HTERT RPE-1 (cell line): ENCODE results near the gene JAKMIP1.

Experiments used
- in situ Hi-C: fragments of 300-500 bp; cut with MboI; formaldehyde crosslinking; loops from 4 replicates; pipeline ENCODE4 v1.14.3; 2020; ENCODE audit warnings: low sequenced_read_pairs

JAKMIP1 gene

DNA sequence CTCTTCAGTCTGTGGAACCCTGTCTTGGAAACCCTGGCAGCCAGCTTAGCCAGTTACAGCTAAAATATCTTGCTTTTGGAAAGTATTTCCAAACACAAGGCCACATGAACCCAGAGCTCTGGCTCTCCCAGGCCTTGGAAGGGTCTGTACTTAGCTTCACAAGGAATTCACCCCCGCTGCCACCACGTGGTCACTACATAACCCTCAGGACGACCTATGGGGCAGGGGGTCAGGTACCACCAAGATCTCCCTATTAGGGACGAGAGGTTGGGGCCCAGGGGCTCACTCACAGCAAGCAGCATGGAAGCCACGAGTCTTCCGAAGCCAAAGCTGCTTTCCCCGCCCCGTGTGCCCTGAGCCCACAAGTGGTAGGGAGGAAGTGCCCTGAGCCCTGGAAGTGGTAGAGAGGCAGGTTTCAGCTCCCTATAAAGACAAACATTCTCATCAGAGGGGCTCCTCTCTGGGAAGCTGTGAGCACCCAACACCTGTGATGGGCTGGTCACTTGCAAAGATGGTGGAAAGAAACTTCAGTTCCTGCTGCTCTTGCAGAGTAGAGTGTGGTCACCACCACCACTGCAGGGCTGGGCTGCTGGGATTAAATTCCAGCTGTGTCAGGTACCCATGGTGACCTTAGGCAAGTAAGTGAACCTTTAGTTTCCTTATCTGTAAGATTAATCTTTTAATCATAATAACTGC, 4.7 kb upstream of the JAKMIP1 start:
- in situ Hi-C loops, result no loop called here

DNA sequence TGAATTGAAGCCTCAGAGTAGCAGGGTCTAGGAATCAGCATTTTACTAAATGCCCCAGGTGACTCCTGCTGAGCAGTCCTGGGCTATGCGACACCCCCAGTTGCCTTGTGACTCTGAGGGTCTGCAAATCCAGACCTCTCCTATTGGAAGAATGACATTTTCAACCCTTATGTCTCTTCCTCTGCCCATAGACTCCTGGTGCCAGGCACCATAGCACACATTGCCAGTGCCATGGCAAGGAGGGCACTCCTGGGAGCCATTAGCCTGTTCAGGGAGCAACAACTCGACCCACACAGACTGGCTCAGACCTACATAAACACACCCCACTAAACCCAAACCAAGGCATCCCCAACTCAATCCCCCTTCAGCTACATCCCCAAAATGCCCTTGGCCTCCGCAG, 3.7 kb upstream of the JAKMIP1 start:
- in situ Hi-C loops, result no loop called here

DNA sequence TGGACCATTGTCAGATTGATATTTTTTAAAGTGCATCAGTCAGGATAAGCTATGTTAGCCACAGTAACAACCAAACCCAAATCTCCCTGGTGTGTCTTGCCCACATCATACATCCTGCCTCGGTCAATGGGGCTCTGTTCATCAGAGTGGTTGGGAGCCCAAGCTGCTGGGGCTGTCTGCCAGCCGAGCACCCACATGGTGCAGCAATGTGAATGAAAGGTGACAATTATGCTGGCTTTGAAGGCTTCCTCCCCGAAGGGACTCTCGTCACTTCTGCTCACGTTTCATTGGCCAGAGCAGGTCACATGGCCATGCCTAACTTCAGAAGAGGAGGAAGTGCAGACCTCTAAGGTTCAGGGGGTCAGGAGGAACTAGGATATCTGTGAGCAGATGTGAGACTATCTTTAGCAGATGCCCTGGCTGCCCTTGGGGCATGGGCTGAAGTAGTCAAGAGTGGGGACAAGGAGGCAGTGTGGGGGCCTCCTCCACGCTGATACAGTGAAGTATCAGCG, 1.3 kb upstream of the JAKMIP1 start:
- in situ Hi-C loops, result no loop called here

DNA sequence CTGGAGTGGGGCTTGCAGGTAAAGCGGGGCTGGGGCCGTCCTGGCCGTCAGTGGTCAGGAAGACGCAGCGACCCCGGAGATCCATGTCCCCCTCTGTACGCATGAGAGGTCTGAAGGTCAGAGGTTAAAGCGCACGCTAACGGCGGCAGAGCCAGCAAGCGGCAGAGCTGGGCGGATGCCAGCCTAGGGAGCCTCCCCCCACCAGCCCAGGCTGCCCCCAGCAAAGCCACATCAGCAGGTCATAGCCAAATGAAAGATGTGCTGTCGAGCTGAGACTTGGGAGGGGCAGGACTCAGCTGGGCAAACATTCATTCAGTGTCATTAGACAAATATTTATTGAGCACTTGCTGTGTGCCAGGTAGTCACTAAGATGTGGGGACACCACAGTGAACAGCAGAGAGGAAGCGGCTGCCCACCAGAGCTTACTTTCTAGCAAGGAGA, 593 bp upstream of the JAKMIP1 start:
- in situ Hi-C loops, result no loop called here

DNA sequence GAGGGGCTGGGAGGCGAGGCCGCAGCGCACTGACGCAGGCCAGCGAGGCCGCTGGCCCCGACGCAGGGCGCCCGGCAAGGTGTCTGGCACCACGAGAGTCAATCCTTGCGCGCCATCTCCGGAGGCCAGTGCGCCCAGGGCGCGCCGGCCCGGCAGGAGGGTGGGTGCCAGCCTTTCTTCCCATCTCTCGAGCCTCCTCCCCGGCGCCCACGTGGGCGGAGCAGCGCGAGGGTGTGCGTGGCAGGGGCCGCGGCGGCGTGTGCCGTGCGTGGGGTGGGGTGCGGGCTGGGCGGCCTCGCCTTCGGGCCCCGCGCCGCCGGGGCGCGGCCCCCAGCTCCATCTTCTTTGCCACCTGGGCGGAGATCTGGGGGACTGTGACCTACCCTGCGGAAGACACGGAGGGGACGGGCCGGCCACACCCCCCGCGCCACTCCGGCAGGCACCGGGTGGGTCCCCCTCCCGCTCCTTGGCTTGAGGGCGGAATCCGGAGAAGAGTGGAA, 877 bp downstream of the JAKMIP1 start:
- in situ Hi-C loops, result no loop called here

DNA sequence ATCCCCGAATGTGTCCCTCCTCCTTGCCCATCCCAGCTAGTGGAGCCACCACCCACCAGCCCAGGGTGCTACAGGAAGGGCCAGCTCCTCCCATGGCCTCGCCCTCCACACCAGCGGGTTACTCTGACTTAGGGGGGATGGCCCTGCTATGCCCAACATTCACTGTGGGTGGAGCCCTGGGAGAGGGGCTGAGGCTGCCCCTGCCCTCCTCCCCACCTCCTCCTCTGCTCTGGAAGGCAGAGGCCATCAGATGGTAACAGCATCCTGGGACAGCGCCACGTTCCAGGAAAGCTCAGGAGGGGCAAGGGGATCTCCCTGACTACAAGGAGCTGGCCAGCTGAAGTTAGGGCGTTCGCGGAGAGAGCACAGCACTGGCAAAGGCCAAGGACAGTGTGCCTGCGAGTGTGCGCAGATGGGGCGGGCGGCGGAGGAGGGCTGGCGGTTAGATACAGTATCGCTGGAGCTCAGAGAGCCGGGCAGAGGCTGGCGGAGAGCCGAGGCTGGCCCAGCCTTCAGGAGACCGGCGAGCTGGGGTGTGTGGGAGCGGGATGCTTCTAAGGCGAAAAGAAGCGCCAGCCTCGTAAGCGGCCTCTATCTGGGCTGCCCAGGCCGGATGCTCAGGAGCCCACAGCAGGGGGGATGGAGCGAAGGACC, 1.5 kb downstream of the JAKMIP1 start:
- in situ Hi-C loops, result no loop called here

DNA sequence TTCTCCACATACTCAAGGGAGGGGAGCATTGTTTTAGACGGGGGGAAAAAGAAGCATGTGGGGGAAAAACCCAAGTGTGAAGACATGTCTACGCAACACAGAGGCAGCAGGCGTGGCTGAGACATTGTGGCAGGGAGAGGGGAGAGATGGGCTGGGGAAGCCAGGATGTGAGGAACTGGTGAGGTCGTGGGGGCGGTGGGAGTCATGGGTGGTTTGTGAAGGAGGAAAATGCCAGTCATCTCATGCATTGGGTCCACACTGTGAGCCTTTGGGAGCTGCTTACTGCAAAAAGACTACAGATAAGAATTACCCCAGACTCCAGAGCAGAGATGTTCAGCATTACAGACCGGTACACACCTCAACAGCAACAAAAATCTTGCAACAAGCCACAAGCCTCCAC, 2.1 kb downstream of the JAKMIP1 start:
- in situ Hi-C loops, result no loop called here

DNA sequence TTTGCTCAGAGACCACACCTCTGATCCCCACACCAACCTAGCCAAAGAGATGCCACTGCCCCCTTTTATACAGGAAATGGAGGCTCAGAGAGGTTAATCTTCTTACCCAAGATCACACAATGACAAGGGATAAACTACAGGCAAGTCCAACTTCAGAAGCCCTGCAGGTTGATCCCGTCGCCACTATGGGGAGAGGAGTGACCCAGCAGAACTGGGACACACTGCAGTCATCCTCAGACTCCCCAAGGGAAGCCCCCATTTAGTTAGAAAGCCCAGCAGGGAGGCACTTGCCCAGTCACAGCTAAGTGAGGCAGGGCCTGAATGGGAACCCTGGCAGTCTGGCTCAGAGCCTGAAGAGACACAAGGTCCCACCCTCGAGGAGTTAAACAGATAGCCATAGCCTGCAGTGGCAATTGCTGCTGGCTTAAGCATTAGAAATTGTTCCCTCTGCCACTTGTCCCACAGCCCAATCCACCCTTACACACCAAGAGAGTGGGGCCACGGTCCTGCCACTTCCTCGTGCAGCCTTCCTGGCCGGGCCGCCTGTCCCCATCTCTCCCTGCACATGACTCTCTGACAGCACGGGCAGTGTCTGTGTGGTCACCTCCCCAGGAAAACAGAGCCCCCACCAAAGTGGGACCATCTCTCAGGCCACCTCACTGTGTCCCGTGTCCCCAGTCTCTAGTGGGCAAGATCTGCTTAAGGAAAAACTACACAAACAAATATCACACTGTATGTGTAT, 2.7 kb downstream of the JAKMIP1 start:
- in situ Hi-C loops, result no loop called here

DNA sequence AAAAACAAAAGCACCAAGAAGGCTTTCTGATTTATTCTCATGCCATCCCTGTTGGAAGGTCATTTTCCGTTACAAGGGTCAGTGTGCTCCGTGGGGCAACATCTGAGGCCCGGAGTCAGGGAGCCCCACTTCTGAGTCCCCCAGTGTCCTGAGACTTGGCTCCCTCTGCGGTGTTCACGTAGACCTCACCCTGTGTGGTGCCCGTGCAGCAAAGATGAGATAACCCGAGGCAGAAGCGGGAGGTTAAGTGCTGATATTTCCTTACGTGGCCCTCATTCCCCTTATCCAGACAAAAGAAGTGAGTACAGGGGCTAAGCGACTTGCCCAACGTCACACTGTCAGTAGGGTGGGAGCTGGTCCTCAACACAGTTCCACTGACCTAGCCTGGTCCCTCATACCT, 3.5 kb downstream of the JAKMIP1 start:
- in situ Hi-C loops, result no loop called here

DNA sequence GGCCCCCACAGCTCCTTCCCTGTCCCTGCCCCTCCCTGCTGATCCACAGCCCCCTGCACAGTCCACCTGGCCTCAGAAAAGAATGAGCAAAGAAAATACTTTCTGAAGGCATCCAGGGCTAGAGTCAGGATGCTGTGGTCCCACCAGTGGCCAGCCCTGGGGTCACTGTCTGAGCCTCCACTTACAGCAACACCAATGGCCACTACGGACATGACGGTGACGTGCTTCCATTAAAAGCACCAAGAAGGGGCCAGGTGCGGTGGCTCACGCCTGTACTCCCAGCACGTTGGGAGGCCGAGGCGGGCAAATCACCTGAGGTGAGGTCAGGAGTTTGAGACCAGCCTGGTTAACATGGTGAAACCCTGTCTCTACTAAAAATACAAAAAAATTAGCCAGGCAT, 4.0 kb downstream of the JAKMIP1 start:
- in situ Hi-C loops, result no loop called here

DNA sequence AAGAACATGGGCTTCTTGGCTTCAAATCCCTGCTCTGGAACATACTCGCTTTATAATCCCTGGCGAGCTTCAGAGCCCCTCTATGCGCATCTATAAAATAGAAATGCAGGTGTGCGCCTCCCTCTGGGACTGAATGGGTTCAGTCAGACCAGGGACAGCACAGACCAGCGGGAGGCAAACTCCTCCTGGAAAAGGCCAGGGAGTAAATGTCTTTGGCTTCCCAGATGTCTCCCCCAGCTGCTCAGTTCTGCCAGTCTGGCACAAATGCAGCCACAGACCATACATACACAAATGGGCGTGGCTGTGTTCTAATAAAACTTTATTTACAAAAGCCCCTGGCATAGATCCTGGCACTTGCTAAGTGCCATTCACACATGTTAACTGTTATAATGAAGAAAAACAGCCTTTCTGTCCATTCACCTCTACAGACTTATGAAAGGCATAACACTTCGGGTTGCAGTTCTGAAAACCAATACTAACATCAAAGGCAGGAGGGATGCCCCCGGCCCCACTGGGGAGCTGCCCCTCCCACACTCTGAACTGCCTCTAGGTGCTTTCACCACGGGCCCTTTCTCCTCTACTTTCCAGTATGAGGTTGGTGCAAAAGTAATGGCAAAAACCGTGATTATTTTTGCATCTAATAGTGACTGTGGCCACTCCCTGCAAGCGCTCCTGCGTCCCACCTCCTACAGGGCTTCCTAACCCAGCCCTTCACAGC, 4.6 kb downstream of the JAKMIP1 start:
- in situ Hi-C loops, result no loop called here

DNA sequence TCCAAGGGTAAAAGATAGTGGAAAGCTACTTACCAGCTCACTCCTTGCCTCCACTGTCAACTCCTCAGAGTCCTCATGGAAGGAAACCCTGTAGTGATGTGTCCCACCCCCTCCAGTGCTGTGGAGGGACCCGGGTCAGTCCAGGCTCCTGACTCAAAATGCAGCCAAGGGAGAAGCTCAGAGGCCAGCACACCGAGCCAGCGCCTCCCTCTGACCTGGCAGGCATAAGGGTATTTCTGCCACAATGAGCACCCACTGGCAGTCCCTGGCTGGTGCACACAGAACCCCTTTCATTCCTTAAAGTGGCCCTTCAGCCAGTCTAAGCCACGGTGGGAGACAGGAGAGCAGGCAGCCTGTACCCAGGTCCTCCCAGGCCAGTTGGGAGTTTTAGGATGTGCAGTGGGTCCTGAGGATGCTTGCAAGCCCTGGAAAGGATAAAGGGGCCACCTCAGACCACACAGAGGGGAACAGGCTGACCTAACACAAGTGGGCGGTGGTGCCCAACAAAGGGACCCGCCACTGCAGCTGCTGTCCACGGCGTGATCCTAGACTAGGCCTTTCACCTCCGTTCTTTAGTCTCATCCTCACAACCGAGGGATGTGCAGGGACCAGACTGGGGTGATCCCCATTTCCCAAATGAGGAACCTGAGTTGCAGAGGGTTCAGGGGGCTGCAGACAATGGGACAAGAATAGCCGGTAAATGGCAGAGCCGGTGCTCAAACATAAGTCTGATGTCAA, 5.7 kb downstream of the JAKMIP1 start:
- in situ Hi-C loops, result no loop called here

DNA sequence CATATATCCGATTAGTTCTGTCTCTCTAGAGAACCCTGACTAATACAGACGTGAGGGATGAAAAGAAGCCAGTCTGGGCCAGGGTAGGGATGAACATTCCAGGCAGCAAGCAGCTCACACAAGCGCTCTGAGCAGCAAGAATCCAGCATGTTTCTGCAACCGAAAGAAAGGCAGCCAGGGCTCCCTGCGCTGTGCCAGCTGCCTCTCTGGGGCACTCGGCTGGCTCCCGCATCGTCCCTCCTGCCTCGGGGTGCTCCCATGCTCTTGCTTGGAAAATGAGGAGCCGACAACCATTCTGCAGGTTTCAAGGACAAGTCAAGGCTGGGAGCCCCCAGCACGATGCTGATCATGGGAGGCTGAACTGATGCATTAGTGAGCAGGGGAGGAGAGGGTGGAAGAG, 7.0 kb downstream of the JAKMIP1 start:
- in situ Hi-C loops, result no loop called here

DNA sequence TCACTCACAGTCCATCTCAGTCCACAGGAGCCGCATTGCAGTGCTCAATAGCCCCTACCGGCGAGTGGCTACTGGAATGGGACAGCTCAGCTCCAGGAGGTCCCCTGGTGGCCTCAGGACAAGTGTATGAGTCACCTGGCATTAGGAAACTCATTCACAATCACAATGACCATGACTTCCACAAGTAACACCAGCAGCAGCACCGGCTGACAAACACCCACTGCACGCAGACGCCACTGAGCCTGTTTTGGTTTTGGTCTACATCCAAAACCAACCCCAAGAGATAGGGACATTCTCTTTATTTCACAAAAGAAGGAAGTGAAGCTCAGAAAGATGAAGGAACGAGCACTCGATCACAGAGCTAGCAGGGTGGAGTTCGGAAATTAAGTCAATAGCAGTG, 8.1 kb downstream of the JAKMIP1 start:
- in situ Hi-C loops, result no loop called here

DNA sequence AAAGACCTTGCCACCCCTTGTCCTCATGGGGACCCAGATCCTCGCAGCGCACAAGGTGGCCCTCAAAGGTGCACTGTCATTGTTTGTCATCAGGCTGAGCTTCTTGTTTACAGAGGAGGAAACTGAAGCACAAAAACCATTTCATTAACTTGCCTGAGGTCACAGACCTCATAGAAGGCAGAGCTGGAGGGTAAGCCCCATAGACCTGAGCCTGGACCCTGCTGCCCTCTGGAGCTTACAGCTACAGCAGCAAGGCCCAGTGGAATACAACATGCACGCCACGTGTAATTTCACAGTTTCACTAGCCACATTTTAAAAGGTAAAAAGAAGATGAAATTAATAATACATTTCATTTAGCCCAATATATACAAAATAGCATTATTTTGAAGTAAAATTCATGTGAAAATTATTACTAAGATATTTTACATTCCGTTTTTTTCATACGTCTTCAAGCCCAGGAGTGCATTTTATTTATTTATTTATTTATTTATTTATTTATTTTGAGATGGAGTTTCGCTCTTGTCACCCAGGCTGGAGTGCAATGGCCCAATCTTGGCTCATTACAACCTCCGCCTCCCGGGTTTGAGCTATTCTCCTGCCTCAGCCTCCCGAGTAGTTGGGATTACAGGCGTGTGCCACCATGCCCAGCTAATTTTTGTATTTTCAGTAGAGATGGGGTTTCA, 8.8 kb downstream of the JAKMIP1 start:
- in situ Hi-C loops, result no loop called here

DNA sequence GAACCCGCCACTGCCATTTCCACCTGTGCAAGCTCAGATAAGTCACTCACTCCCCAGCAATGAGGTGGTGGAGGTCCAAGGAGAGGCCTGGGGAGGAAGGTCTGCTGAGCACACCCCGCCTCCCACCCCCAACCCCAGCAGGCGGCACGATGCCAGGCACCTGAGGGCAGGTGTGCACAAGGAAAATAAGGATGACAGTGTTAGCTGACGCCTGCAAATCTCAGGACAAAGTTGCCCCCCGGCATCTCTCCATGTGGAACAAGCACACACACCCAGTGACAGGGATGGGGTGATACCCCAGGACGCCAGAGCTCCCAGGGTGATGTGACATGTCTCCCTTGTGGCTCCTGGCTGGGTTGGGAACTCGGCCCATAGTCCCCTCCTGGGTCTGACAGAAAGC, 9.9 kb downstream of the JAKMIP1 start:
- in situ Hi-C loops, result no loop called here

DNA sequence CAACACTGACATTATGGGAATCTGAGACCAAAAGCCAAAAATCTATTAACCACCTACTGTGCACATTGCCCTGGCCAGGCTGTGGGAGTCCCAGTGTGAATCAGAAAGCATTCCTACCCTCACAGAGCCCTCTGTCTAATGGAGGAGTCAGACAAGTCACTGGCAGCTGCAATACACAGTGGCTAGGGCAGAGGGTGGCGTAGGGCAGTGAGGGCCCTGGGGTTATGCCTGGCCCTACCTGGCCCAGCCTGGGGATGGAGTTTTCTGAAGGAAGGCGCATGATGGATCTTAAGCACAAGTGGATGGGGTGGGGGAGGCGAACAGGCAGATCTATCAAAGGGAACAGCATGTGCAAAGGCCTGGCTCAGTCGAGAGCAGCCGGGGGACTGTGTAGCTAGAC, 10.8 kb downstream of the JAKMIP1 start:
- in situ Hi-C loops, result no loop called here

DNA sequence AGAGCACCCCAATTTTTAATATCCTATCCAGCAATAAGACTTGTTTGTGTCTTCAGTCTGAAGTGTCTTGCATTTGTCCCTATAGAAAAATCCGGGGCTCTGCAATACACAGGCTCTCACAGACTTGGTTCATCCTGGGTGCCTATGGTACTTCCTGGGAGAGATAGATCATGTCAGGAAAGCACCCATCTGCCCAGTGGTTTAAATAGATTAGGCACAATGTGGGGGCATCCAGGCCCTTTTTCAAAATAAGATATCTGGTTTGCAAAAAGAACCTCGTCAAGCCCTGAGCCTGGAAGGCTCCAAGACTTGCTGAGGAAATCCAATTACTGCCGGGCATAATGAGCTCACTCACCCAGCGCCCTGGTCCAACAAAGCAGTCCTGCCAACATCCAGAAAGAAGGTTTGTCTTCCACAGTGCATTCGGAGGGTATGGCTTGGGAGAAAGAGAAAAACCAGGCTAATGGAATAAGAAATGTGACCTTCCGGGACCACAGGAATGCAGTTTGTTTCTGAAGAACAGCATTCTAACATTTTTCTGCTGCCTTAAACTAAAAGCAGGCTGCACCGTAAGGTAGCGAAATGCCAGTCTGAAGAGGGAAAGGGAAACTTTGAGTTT, 11.6 kb downstream of the JAKMIP1 start:
- in situ Hi-C loops, result no loop called here

DNA sequence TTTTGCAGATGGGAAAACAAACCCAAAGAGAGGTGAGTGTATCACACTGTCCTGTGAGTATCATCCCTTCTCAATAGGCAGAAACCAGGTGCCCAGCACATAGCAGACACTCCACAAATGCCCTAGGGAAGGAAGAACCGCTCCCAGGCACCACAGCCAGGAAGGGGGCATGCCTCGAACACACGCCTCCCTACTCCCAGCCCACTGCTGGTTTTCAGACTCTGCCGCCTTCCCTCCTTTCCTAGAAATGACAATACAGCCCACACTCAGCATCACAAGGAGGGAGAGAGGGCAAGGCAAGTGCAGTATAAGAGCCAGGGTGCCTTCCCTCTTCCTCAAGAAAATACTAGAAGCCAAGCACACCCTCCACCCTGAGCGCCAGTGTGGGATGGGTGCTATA, 16.2 kb downstream of the JAKMIP1 start:
- in situ Hi-C loops, result no loop called here
